HFF-Myc (cell line): Measurements from ENCODE around the gene PPP1R9A.

Source experiments
- DNase-seq: peaks from one replicate; pipeline ENCODE4 v3.0.0-alpha.2; 2011; ENCODE audit warnings: low read depth; ENCODE audit errors: extremely low read depth
- H3K4me3 ChIP-seq: replicated peaks from 2 replicates; pipeline ENCODE4 v1.5.1; 2011; ENCODE audit warnings: low read depth, mild to moderate bottlenecking, control low read depth, low read length
- TF ChIP-seq, protein P1 (sequence below): IDR thresholded peaks from 2 replicates; pipeline ENCODE4 v1.5.1; 2012; ENCODE audit warnings: mild to moderate bottlenecking, low read depth, low read length, control low read depth; ENCODE audit errors: missing control alignments

The PPP1R9A gene

DNA sequence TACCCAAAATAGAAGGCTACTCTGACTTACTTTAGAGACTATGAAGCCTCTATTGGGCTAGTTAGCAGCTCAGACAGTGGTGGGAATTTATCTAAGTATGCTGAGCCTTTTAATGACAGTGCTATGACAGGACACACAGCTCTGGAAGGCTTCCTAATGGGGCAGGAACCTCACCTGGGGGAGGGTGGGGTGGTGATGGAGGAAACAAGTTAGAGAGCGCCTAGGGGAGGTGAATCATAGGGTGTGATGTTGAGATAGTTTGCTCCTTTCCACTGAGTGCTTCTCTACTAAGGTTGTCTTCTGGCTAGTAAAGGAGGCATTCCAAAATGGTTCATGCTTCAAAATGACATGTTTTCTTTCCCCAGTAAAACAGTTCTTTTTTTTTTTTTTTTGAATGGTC lies 42.1 kb downstream of the PPP1R9A start:
- H3K4me3 ChIP-seq = no peak overlapping the region
- TF ChIP-seq, protein P1, sequence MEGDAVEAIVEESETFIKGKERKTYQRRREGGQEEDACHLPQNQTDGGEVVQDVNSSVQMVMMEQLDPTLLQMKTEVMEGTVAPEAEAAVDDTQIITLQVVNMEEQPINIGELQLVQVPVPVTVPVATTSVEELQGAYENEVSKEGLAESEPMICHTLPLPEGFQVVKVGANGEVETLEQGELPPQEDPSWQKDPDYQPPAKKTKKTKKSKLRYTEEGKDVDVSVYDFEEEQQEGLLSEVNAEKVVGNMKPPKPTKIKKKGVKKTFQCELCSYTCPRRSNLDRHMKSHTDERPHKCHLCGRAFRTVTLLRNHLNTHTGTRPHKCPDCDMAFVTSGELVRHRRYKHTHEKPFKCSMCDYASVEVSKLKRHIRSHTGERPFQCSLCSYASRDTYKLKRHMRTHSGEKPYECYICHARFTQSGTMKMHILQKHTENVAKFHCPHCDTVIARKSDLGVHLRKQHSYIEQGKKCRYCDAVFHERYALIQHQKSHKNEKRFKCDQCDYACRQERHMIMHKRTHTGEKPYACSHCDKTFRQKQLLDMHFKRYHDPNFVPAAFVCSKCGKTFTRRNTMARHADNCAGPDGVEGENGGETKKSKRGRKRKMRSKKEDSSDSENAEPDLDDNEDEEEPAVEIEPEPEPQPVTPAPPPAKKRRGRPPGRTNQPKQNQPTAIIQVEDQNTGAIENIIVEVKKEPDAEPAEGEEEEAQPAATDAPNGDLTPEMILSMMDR = no peak
- no peak for DNase-seq

DNA sequence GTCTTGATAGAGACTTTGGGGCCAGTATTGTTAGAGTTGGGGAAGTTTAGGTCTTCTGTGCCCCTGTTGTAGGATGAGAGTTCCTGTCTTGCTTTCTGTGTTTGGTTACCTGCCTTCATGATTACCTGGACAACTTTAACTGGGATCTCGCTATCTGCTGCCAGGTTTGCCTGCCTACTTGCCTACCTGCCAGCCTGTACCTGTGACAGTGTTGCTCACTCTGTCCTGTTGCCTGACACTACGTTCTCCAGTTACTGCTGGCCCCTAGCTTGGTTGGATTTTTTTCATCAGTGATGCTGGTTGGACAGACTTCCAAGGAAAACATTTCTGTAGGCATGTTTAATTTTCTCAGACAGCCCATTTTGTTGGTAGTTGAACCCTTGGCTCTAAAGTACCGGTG lies 48.4 kb downstream of the PPP1R9A start:
- H3K4me3 ChIP-seq = no peak overlapping the region
- DNase-seq = no peak
- TF ChIP-seq, protein P1 = no peak

DNA sequence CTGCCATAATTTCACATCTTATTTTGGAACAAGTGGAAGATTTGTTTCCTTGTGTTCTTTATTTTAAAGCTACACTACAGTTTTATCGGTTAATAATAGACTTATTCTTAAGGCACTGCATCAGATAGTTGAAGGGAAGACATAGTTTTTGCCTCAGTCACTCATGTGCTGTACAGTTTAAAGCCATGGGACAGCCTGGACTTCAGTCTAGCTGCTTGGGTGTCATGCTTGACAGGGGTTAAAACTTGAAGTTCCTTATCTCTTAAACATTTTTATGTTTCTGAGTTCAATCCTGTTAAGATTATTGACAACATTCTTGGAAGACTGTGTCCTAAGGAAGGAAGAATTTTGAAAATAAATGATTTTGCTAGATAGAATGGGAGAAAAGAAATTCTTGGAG lies 49.7 kb downstream of the PPP1R9A start:
- no peak overlapping the region for H3K4me3 ChIP-seq
- TF ChIP-seq, protein P1 = no peak
- DNase-seq = no peak

DNA sequence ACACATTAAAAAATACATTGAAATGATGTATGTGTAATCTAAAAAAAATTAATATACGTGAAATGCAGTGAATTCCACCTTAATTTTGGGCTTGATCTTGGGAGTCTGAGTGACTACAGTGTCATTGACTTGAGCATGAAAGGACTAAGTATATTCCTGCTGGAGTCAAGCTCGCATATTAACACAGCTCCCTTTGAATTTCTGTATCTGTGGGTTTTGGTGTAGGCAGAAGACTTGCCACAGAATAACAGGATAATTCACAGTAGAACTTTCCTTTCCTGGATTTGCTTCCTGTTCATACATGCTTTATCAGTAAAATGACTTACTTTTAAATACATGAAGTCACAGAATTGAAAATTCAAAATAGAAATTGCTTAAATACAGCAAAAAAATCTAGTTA lies 55.3 kb downstream of the PPP1R9A start:
- TF ChIP-seq, protein P1 = no peak
- DNase-seq = no peak
- no peak overlapping the region for H3K4me3 ChIP-seq

DNA sequence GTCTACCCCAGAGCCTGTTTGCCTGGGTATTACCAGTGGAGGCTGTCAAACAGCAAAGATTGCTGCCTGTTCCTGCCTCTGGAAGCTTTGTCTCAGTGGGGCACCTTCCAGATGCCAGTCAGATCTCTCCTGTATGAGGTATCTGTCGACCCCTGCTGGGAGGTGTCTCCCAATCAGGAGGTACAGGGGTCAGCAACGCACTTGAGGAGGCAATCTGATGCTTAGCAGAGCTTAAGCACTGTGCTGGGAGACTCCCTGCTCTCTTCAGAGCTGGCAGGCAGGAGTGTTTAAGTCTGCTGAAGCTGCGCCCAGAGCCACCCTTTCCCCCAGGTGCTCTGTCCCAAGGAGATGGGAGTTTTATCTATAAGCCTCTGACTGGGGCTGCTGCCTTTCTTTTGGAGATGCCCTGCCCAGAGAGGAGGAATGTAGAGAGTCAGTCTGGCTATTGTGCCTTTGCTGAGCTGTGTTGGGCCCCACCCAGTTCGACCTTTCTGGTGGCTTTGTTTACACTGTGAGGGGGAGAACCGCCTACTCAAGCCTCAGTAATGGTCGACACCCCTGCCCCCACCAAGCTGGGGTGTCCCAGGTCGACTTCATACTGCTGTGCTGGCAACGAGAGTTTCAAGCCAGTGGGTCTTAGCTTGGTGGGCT lies 62.2 kb downstream of the PPP1R9A start:
- no peak overlapping the region for H3K4me3 ChIP-seq
- TF ChIP-seq, protein P1 = no peak

DNA sequence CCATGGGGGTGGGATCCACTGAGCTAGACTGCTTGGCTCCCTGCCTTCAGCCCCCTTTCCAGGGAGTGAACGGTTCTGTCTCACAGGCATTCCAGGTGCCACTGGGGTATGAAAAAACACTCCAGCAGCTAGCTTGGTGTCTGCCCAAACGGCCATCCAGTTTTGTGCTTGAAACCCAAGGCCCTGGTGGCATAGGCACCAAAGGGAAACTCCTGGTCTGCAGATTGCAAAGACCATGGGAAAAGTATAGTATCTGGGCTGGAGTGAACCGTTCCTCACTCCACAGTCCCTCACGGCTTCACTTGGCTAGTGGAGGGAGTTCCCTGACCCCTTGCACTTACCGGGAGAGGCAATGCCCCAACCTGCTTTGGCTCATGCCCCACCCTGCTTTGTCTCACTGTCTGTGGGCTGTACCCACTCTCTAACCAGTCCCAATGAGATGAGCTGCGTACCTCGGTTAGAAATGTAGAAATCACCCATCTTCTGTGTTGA lies 62.7 kb downstream of the PPP1R9A start:
- TF ChIP-seq, protein P1 = no peak
- H3K4me3 ChIP-seq = no peak overlapping the region
- DNase-seq = no peak

More for the DNA sequence above, 62.2 kb downstream of the PPP1R9A start:
- DNase-seq = no peak
